Measurements from ENCODE around the gene SINHCAF. TPM values are rescaled to one million over a fixed set of nuclear protein-coding genes. Genes with fewer than 3 reads are reported as not detected.

SINHCAF gene
- polyA plus RNA-seq, 1 donor from 2014 or later: 80.5 TPM

DNA sequence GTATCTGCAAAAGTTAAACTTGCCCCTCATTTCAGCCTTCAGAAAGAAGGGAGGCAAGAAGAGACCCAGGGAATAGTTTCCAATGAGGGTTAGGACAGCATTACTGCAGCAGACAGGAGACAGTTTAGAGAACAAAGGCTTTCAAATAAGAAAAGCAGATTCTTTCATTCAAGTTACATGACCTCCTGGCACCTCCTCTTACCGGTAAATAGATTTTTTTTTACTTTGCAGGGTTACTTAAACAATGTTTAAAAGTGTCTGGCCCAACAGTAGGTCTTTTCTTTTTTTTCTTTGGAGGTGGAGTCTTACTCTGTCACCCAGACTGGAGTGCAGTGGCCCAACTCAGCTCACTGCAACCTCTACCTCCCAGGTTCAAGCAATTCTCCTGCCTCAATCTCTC, 47.1 kb downstream of the SINHCAF start:
- TF ChIP-seq, protein P1, sequence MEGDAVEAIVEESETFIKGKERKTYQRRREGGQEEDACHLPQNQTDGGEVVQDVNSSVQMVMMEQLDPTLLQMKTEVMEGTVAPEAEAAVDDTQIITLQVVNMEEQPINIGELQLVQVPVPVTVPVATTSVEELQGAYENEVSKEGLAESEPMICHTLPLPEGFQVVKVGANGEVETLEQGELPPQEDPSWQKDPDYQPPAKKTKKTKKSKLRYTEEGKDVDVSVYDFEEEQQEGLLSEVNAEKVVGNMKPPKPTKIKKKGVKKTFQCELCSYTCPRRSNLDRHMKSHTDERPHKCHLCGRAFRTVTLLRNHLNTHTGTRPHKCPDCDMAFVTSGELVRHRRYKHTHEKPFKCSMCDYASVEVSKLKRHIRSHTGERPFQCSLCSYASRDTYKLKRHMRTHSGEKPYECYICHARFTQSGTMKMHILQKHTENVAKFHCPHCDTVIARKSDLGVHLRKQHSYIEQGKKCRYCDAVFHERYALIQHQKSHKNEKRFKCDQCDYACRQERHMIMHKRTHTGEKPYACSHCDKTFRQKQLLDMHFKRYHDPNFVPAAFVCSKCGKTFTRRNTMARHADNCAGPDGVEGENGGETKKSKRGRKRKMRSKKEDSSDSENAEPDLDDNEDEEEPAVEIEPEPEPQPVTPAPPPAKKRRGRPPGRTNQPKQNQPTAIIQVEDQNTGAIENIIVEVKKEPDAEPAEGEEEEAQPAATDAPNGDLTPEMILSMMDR (IDR thresholded peaks at IDR 0.05; ENCODE audit: poor library complexity, severe bottlenecking): no peak
- TF ChIP-seq EZH2 (IDR thresholded peaks at IDR 0.05; ENCODE audit: borderline replicate concordance, insufficient read depth, low read length, poor library complexity, severe bottlenecking) (no peak), MXI1 (conservative IDR thresholded peaks at IDR 0.05; ENCODE audit: poor library complexity, severe bottlenecking) (no peak), RAD21 (conservative IDR thresholded peaks at IDR 0.05) (no peak)
- no peak overlapping the region for H3K4me3 ChIP-seq (ENCODE audit: low read length)
- H3K27me3 ChIP-seq (ENCODE audit: insufficient read depth, low read depth, low read length): no peaks in the 10 kb centered on the region
- H2AFZ ChIP-seq (ENCODE audit: low read depth, low read length): no peak overlapping the region
- H4K20me1 ChIP-seq (ENCODE audit: insufficient read depth): no peaks in the 10 kb centered on the region
- H3K36me3 ChIP-seq (ENCODE audit: insufficient read depth, low read length): no peaks in the 10 kb centered on the region
- H3F3A ChIP-seq (ENCODE audit: insufficient read depth, low read length, poor library complexity, severe bottlenecking): no peaks in the 10 kb centered on the region
- no peaks in the 10 kb centered on the region for H3K9me2 ChIP-seq (ENCODE audit: insufficient read depth, low read length)
- no peak overlapping the region for H3K27ac ChIP-seq (ENCODE audit: low read length)
- no peaks in the 10 kb centered on the region for H3K9me3 ChIP-seq (ENCODE audit: low read length)
- H3K79me2 ChIP-seq (replicated peaks; ENCODE audit: insufficient read depth, low read length): no peaks in the 10 kb centered on the region
- no peak overlapping the region for H3K9ac ChIP-seq (ENCODE audit: low read length)
- H3K4me2 ChIP-seq (ENCODE audit: low read length): no peak overlapping the region

DNA sequence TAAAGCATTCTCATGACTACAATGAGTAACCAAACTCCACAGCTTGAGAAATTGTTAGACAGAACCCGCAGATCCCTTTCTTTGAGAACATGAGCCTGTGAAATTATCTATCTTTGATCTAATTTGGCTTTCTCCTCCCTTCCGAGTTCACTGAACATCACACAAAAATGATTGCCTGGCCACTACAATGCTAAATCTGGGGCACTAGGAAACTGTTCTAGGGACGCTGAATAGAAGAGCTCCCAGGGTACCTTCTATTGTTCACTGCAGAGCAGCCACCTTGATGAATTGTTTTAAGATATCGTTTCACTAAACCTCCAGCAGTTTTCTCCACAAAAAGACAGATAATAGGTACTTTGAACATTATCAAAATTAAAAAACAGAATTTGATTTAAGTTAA, 47.5 kb downstream of the SINHCAF start:
- no peaks in the 10 kb centered on the region for H4K20me1 ChIP-seq (ENCODE audit: insufficient read depth)
- H3K27me3 ChIP-seq (ENCODE audit: insufficient read depth, low read depth, low read length): no peaks in the 10 kb centered on the region
- no peak overlapping the region for H2AFZ ChIP-seq (ENCODE audit: low read depth, low read length)
- TF ChIP-seq, protein P2, sequence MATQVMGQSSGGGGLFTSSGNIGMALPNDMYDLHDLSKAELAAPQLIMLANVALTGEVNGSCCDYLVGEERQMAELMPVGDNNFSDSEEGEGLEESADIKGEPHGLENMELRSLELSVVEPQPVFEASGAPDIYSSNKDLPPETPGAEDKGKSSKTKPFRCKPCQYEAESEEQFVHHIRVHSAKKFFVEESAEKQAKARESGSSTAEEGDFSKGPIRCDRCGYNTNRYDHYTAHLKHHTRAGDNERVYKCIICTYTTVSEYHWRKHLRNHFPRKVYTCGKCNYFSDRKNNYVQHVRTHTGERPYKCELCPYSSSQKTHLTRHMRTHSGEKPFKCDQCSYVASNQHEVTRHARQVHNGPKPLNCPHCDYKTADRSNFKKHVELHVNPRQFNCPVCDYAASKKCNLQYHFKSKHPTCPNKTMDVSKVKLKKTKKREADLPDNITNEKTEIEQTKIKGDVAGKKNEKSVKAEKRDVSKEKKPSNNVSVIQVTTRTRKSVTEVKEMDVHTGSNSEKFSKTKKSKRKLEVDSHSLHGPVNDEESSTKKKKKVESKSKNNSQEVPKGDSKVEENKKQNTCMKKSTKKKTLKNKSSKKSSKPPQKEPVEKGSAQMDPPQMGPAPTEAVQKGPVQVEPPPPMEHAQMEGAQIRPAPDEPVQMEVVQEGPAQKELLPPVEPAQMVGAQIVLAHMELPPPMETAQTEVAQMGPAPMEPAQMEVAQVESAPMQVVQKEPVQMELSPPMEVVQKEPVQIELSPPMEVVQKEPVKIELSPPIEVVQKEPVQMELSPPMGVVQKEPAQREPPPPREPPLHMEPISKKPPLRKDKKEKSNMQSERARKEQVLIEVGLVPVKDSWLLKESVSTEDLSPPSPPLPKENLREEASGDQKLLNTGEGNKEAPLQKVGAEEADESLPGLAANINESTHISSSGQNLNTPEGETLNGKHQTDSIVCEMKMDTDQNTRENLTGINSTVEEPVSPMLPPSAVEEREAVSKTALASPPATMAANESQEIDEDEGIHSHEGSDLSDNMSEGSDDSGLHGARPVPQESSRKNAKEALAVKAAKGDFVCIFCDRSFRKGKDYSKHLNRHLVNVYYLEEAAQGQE (IDR thresholded peaks at IDR 0.05; ENCODE audit: borderline replicate concordance): no peak
- TF ChIP-seq SMC3 (conservative IDR thresholded peaks at IDR 0.05; ENCODE audit: poor library complexity) (no peak), EP300 (conservative IDR thresholded peaks at IDR 0.05; ENCODE audit: poor library complexity, severe bottlenecking) (no peak), RAD21 (conservative IDR thresholded peaks at IDR 0.05) (no peak), EZH2 (IDR thresholded peaks at IDR 0.05; ENCODE audit: borderline replicate concordance, insufficient read depth, low read length, poor library complexity, severe bottlenecking) (no peak), POLR2AphosphoS5 (IDR thresholded peaks at IDR 0.05) (no peak), MXI1 (conservative IDR thresholded peaks at IDR 0.05; ENCODE audit: poor library complexity, severe bottlenecking) (no peak), TAF1 (IDR thresholded peaks at IDR 0.05; ENCODE audit: low read depth) (no peak)
- TF ChIP-seq, protein P1 (IDR thresholded peaks at IDR 0.05; ENCODE audit: poor library complexity, severe bottlenecking): no peak
- H3K4me3 ChIP-seq (ENCODE audit: low read length): no peak overlapping the region
- H3K36me3 ChIP-seq (ENCODE audit: insufficient read depth, low read length): no peaks in the 10 kb centered on the region
- no peaks in the 10 kb centered on the region for H3K9me2 ChIP-seq (ENCODE audit: insufficient read depth, low read length)
- H3K9me3 ChIP-seq (ENCODE audit: low read length): no peaks in the 10 kb centered on the region
- H3F3A ChIP-seq (ENCODE audit: insufficient read depth, low read length, poor library complexity, severe bottlenecking): no peaks in the 10 kb centered on the region
- H3K9ac ChIP-seq (ENCODE audit: low read length): no peak overlapping the region
- H3K27ac ChIP-seq (ENCODE audit: low read length): no peak overlapping the region
- H3K4me2 ChIP-seq (ENCODE audit: low read length): no peak overlapping the region
- no peaks in the 10 kb centered on the region for H3K79me2 ChIP-seq (replicated peaks; ENCODE audit: insufficient read depth, low read length)

Measured in neural cell (in vitro differentiated cells).